ENCODE data around the gene TSC1.

The TSC1 gene

DNA sequence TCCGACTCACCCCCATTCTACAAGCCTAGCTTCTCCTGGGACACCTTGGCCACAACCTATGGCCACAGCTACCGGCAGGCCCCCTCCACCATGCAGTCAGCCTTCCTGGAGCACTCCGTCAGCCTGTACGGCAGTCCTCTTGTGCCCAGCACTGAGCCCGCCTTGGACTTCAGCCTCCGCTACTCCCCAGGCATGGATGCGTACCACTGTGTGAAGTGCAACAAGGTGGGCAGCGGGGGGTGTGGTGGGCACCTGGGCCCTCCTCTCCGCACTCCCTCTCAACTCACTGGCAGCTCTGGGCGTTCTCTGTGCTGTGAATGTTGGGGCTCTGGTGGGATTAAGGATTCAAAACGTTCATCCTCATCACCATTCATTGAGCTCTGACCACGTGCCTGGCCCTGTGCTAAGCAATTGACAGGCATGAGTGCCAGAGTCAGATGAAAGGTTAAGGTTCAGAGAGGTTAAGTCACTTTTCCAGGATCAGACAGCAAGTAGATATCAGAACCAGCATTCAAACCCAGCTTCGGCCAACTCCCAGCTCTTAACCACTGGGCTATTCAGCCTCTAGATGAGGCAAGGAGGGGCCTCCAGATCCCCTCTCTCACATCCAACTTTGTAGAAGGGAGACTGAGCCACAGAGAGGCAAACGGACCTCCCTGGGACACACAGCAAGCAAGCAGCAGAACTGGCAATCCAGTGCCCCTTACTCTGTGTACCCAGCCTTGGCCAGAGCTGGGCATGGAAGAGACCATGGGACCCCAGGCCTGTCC lies 44.0 kb upstream of the TSC1 start:
- H3K27ac ChIP-seq, result no peak overlapping the region
- TF ChIP-seq ZFX (IDR thresholded peaks at IDR 0.05), result no peak
- TF ChIP-seq, protein P1, sequence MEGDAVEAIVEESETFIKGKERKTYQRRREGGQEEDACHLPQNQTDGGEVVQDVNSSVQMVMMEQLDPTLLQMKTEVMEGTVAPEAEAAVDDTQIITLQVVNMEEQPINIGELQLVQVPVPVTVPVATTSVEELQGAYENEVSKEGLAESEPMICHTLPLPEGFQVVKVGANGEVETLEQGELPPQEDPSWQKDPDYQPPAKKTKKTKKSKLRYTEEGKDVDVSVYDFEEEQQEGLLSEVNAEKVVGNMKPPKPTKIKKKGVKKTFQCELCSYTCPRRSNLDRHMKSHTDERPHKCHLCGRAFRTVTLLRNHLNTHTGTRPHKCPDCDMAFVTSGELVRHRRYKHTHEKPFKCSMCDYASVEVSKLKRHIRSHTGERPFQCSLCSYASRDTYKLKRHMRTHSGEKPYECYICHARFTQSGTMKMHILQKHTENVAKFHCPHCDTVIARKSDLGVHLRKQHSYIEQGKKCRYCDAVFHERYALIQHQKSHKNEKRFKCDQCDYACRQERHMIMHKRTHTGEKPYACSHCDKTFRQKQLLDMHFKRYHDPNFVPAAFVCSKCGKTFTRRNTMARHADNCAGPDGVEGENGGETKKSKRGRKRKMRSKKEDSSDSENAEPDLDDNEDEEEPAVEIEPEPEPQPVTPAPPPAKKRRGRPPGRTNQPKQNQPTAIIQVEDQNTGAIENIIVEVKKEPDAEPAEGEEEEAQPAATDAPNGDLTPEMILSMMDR (conservative IDR thresholded peaks at IDR 0.05), result no peak

- TF ChIP-seq ZFX (IDR thresholded peaks at IDR 0.05), result no peak
- TF ChIP-seq, protein P1 (conservative IDR thresholded peaks at IDR 0.05), result no peak
- no peak overlapping the region for H3K27ac ChIP-seq
These were observed 42.5 kb upstream of the TSC1 start for GRCh38 chr9:132986640-132987620.

DNA sequence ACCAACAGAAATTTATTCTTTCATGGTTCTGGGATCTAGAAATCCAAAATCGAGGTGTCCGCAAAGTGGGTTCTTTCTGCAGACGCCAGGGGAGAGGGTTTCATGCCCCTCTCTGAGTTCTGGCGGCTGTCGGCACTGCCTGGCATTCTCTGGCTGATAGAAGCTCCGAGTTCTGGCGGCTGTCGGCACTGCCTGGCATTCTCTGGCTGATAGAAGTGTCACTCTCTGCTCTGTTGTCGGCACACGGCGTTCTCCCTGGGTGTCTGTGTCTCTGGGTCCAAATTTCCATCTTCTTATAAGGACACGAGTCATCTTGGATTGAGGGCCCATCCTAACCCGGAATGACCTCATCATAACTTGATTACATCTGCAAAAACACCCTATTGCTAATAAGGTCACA lies 41.7 kb upstream of the TSC1 start:
- TF ChIP-seq ZFX (IDR thresholded peaks at IDR 0.05), result no peak
- TF ChIP-seq, protein P1 (conservative IDR thresholded peaks at IDR 0.05), result no peak
- no peak overlapping the region for H3K27ac ChIP-seq

- TF ChIP-seq, protein P1 (conservative IDR thresholded peaks at IDR 0.05), result no peak
- no peak for TF ChIP-seq ZFX (IDR thresholded peaks at IDR 0.05)
- H3K27ac ChIP-seq, result no peak overlapping the region
These were observed 41.1 kb upstream of the TSC1 start for GRCh38 chr9:132985489-132985888.

GRCh38 chr9:132985071-132985350 lies 40.6 kb upstream of the TSC1 start:
- no peak for TF ChIP-seq ZFX (IDR thresholded peaks at IDR 0.05)
- TF ChIP-seq, protein P1 (conservative IDR thresholded peaks at IDR 0.05), result no peak

GRCh38 chr9:132984202-132985070 lies 40.0 kb upstream of the TSC1 start:
- TF ChIP-seq, protein P1 (conservative IDR thresholded peaks at IDR 0.05), result no peak
- TF ChIP-seq ZFX (IDR thresholded peaks at IDR 0.05), result no peak
- H3K27ac ChIP-seq, result no peak overlapping the region

More at GRCh38 chr9:132985071-132985350, 40.6 kb upstream of the TSC1 start:
- no peak overlapping the region for H3K27ac ChIP-seq
